Upper lobe of left lung (tissue), 4 donors: ENCODE results near the gene RTEL1.

Experiments used
- EP300 ChIP-seq, 4 donors: sonication (generic); formaldehyde crosslinking; IDR thresholded peaks; one replicate each; pipeline ENCODE4 v1.5.1; 2017; ENCODE audit warnings: antibody characterized with exemption in 4 of 4, control low read depth in 2 of 4
- POLR2AphosphoS5 ChIP-seq, 2 donors: sonication (generic); formaldehyde crosslinking; IDR thresholded peaks; one replicate each; pipeline ENCODE4 v1.5.1; 2017; ENCODE audit warnings: antibody characterized with exemption in 2 of 2
- TF ChIP-seq, protein P1 (sequence below), 6 experiments: fragments of 450-650 bp in 4 of 6; fragments of 200-600 bp in 2 of 6; sonication (generic) in 2 of 6; IDR thresholded peaks; one replicate each; pipeline ENCODE4 v1.5.1; 2016 to 2019; ENCODE audit warnings: antibody characterized with exemption in 6 of 6

DNA sequence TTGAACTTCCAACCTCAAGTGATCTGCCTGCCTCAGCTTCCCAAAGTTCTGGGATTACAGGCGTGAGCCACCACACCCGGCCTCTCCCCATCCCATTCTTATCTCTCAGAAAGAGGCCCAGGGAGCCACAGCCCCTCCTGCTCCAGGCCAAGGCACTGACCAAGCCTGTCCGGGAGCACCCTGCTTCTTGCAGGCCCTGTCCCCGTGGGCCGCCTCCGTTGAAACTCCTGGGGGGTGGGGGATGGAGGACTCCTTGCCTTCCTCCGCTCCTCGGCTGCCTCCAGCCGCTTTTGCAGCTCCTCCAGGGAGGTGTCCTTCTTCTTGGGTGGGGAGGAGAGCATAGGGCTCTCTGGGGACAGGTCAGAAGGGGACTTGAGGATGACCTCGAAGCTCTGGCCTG, 14.6 kb upstream of the RTEL1 start:
- TF ChIP-seq EP300 (IDR thresholded peaks at IDR 0.05) (no peak), POLR2AphosphoS5 (IDR thresholded peaks at IDR 0.05) (no peak)
- TF ChIP-seq, protein P1, sequence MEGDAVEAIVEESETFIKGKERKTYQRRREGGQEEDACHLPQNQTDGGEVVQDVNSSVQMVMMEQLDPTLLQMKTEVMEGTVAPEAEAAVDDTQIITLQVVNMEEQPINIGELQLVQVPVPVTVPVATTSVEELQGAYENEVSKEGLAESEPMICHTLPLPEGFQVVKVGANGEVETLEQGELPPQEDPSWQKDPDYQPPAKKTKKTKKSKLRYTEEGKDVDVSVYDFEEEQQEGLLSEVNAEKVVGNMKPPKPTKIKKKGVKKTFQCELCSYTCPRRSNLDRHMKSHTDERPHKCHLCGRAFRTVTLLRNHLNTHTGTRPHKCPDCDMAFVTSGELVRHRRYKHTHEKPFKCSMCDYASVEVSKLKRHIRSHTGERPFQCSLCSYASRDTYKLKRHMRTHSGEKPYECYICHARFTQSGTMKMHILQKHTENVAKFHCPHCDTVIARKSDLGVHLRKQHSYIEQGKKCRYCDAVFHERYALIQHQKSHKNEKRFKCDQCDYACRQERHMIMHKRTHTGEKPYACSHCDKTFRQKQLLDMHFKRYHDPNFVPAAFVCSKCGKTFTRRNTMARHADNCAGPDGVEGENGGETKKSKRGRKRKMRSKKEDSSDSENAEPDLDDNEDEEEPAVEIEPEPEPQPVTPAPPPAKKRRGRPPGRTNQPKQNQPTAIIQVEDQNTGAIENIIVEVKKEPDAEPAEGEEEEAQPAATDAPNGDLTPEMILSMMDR (IDR thresholded peaks at IDR 0.05), result no peak
